NCI-H524 (cell line): ENCODE measurements around the gene KRT6C.
"Not testable (repeated sequence)": the region's sequence is repeated elsewhere in the genome, so short reads cannot be mapped to it uniquely, and the experiment has no call there.

ENCODE experiments used
- DNase-seq, 2 experiments: peaks; one replicate each; lab custom pipeline; 2025; lab: John Stamatoyannopoulos, UW

Gene KRT6C

GRCh38 chr12:52473768-52474167 is at the start of gene KRT6C:
Gene KRT6C (minus strand): TSS chr12:52473805. CDS start chr12:52473737, 68 bp downstream.
- no peak for DNase-seq

GRCh38 chr12:52522346-52523011 is 48.9 kb upstream of the KRT6C start:
- DNase-seq, result no peak

GRCh38 chr12:52521568-52522266 is 48.1 kb upstream of the KRT6C start:
- peak in 1 of 2 experiments; percentile 56 for DNase-seq

GRCh38 chr12:52521175-52521567 is 47.6 kb upstream of the KRT6C start:
- no peak for DNase-seq

- no peak for DNase-seq
Observed at GRCh38 chr12:52519826-52520662, 46.4 kb upstream of the KRT6C start, which contains the start of gene KRT5. Gene KRT5 (minus strand): TSS chr12:52520394. CDS start chr12:52520296, 98 bp downstream.

- DNase-seq, result peak in 1 of 2 experiments; percentile 50
Observed at GRCh38 chr12:52519387-52519703, 45.7 kb upstream of the KRT6C start.

GRCh38 chr12:52518574-52519386 is 45.2 kb upstream of the KRT6C start:
- DNase-seq, result no peak

- no peak for DNase-seq
Observed at GRCh38 chr12:52517888-52518287, 44.3 kb upstream of the KRT6C start.

- no peak for DNase-seq
Observed at GRCh38 chr12:52517005-52517835, 43.6 kb upstream of the KRT6C start.

GRCh38 chr12:52515927-52516831 is 42.6 kb upstream of the KRT6C start:
- no peak for DNase-seq

- DNase-seq, result no peak
Observed at GRCh38 chr12:52515319-52515646, 41.7 kb upstream of the KRT6C start.

- no peak for DNase-seq
Observed at GRCh38 chr12:52514471-52515318, 41.1 kb upstream of the KRT6C start.

GRCh38 chr12:52513736-52514135 is 40.1 kb upstream of the KRT6C start:
- no peak for DNase-seq

- DNase-seq, result no peak
Observed at GRCh38 chr12:52508211-52508610, 34.6 kb upstream of the KRT6C start.

GRCh38 chr12:52506858-52507715 is 33.5 kb upstream of the KRT6C start:
- DNase-seq, result peak in 1 of 2 experiments; percentile 42

GRCh38 chr12:52502877-52503276 is 29.3 kb upstream of the KRT6C start:
- no peak for DNase-seq

GRCh38 chr12:52501490-52501889 is 27.9 kb upstream of the KRT6C start:
- DNase-seq, result no peak

- not testable (repeated sequence) for DNase-seq
Observed at GRCh38 chr12:52500574-52500973, 27.0 kb upstream of the KRT6C start.
